Adrenal gland (tissue), 5 donors: ENCODE results near the gene MTMR12.

ENCODE experiments used
- CTCF ChIP-seq, 6 experiments: fragments of 450-650 bp in 4 of 6; fragments of 200-600 bp in 2 of 6; sonication (generic) in 1 of 6; IDR thresholded peaks; 1 replicate in 5 of 6; 2 replicates in 1 of 6; pipeline versions ENCODE4 v1.5.1 to v1.8.0; 2016 to 2021; ENCODE audit warnings: antibody characterized with exemption in 6 of 6, mild to moderate bottlenecking in 2 of 6, moderate library complexity in 1 of 6
- POLR2A ChIP-seq, 2 donors: fragments of 450-650 bp; IDR thresholded peaks; one replicate each; pipeline ENCODE4 v1.6.1; 2017; ENCODE audit warnings: antibody characterized with exemption in 2 of 2, mild to moderate bottlenecking in 2 of 2, moderate library complexity in 1 of 2
- donor health status: DM: no; HTN: no; CAD: no.

DNA sequence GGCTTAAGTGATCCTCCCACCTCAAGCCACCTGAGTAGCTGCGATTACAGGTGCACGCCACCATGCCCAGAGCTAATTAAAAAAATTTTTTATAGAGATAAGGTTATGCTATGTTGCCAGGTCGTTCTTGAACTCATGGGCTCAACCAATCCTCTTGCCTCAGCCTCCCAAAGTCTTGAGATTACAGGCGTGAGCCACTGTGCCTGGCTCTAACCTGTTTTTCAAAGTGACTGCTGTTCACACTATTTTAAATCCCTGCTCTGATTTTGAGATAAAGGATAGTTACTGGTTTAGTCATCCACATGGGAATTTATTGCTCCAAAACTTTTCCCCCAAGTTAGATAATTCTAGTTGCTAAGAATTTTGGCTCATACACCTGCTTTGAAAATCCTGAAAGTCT, 48.2 kb upstream of the MTMR12 start:
- TF ChIP-seq CTCF (IDR thresholded peaks at IDR 0.05) (no peak), POLR2A (IDR thresholded peaks at IDR 0.05) (no peak)
